ENCODE results near the gene VNN1.
"Not testable (repeated sequence)": the region's sequence is repeated elsewhere in the genome, so short reads cannot be mapped to it uniquely, and the experiment has no call there.

VNN1 gene

GRCh38 chr6:132673376-132674094, 40.3 kb downstream of the VNN1 start:
- DNase-seq (ENCODE audit: low read depth, low spot score): no peak

DNA sequence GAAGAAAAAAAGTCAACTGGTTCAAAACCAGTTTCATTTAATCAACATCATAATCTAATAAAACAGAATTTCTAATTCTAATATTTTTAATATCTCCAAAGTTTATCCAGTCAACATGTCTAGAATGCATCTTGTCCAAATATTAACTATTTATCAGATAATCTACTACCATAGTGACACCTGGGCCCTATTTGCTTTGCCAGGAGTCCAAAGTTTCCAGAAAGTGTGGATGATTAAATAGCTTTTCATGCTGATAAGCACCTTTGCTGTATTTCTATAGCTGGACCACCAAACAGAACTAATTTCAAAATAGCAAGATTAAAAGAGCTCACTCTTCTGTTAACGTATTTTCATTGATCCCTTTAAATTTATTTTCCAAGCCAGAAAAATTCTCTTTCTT, 42.6 kb downstream of the VNN1 start:
- no peak for DNase-seq (ENCODE audit: low read depth, low spot score)

- DNase-seq (ENCODE audit: low read depth, low spot score): no peak
Measured at GRCh38 chr6:132669690-132670291, 44.1 kb downstream of the VNN1 start.

DNA sequence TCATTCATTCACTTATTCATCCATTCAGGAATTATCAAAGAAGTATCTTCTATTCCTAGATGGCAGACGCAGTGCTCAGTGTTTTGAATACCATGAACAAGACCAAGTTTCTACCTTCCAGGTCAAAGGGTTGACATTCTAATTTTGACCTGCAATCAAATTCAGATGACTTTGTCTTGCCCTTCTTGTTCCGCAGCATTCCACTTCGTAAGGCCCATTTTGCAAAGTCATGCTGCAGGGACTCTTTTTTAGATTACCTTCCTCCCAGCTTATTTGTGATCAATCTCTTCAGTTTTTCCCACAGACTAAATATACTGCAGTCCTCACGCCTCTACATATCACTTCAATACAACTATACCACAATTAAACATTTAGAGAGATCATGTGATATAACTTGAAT, 47.7 kb downstream of the VNN1 start:
- DNase-seq (ENCODE audit: low read depth, low spot score): peak; percentile 36

GRCh38 chr6:132664309-132665034, 49.4 kb downstream of the VNN1 start:
- no peak for DNase-seq (ENCODE audit: low read depth, low spot score)

DNA sequence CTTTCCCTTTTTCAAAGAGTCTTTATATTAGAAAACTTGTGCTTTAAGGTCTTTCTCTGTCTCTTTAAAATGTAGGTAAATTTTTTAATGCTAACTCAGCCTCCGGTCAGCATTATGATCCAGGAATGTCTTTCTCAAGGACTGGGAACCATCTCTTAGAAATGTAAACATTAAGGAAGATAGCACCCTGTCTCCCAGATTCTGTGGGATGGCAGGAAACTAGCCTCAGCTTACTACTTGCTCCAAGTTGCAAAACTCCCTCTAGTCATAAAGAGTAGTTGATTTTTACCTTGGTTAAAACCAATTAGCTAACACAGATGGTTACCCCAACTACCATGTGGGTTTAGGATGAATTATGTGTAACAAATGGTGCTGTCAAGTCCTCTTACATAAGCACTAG, 50.2 kb downstream of the VNN1 start:
- DNase-seq (ENCODE audit: low read depth, low spot score): no peak

- DNase-seq (ENCODE audit: low read depth, low spot score): no peak
Measured at GRCh38 chr6:132661906-132662305, 51.9 kb downstream of the VNN1 start.

GRCh38 chr6:132659082-132659481, 54.8 kb downstream of the VNN1 start, which contains the start of gene TAAR1:
TAAR1 (minus strand) TSS chr6:132659182; CDS start chr6:132646003, 13,179 bp downstream.
- DNase-seq (ENCODE audit: low read depth, low spot score): no peak

DNA sequence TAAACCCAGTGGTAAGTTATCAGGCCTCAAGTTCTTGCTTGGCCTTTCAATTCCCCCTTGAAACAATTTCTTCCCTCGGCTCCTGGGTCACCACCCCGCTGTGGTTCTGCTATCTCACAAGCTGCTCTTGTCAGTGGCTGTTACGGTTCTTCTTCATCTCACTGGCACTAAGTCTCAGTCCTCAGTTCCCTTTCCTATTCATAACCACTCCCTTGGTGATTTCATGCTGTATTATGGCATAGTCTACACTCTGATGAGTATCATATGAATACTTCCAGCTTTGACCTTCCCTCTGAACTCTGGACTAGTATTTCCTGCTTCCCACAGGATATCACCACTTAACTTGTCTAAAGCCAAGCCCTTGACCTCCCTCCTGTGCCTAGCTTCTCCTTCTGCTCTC, 62.8 kb downstream of the VNN1 start:
- no peak for DNase-seq (ENCODE audit: low read depth, low spot score)

DNA sequence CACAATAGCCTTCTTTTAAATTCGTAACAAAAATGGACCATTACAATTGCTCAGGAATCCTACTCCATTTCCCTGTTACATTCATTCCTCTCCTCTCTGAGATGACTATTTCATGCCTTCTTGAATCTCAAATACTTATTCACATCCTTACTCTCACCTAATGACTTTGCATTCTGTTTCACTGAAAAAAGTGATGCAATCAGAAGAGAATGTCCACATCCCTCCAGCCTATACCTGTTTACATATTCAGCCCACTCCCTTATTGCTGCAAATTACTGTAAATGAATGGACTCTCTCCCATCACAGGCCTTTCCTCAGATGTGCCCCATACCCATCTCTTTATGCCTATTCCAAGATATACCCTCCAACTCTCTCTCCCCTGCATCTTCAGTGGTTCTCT, 63.4 kb downstream of the VNN1 start:
- DNase-seq (ENCODE audit: low read depth, low spot score): no peak

GRCh38 chr6:132648828-132649227, 65.0 kb downstream of the VNN1 start:
- no peak for DNase-seq (ENCODE audit: low read depth, low spot score)

- DNase-seq (ENCODE audit: low read depth, low spot score): no peak
Measured at GRCh38 chr6:132648356-132648755, 65.5 kb downstream of the VNN1 start.

- no peak for DNase-seq (ENCODE audit: low read depth, low spot score)
Measured at GRCh38 chr6:132643547-132643946, 70.3 kb downstream of the VNN1 start.

- not testable (repeated sequence) for DNase-seq (ENCODE audit: low read depth, low spot score)
Measured at GRCh38 chr6:132637135-132637534, 76.7 kb downstream of the VNN1 start.

DNA sequence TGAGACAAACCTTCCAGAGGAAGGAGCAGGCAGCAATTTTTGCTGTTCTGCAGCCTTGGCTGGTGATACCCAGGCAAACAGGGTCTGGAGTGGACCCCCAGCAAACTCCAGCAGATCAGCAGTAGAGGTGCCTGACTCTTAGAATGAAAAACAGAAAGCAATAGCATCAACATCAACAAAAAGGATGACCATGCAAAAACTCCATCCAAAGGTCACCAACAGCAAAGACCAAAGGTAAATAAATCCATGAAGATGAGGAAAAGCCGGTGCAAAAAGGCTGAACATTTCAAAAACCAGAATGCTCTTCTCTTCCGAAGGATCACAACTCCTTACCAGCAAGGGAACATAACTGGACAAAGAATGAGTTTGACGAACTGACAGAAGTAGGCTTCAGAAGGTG, 77.9 kb downstream of the VNN1 start:
- DNase-seq (ENCODE audit: low read depth, low spot score): not testable (repeated sequence)

- not testable (repeated sequence) for DNase-seq (ENCODE audit: low read depth, low spot score)
Measured at GRCh38 chr6:132635288-132635687, 78.6 kb downstream of the VNN1 start.

DNA sequence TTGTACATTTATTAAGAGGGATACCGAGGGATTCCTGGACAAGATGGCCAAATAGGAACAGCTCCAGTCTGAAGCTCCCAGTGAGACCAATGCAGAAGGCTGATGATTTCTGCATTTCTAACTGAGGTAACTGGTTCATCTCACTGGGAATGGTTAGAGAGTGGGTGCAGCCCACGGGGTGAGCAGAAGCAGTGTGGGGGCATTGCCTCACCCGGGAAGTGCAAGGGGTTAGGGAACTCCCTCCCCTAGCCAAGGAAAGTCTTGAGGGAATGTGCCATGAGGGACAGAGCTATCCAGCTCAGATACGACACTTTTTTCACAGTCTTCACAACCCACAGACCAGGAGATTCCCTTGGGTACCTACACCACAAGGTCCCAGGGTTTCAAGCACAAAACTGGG, 79.1 kb downstream of the VNN1 start:
- DNase-seq (ENCODE audit: low read depth, low spot score): no peak

GRCh38 chr6:132633362-132633761, 80.5 kb downstream of the VNN1 start:
- DNase-seq (ENCODE audit: low read depth, low spot score): peak; percentile 5
